Heart right ventricle (tissue), 16 donors: ENCODE results near the gene GMEB2. TPM values are rescaled to one million over a fixed set of nuclear protein-coding genes. Genes with fewer than 3 reads are reported as not detected.

Experiments
- ATAC-seq, 8 donors: fragments of 200-7000 bp; cut with Tn5 transposase; one replicate each; pipeline ENCODE4 v1.9.1; 2020; ENCODE audit warnings: mild to moderate bottlenecking in 8 of 8, moderate library complexity in 8 of 8, moderate number of reproducible peaks in 1 of 8
- DNase-seq, 2 donors: peaks; one replicate each; pipeline ENCODE4 v3.0.0-alpha.2; 2020
- H3K27ac ChIP-seq, 10 donors: fragments of 200-600 bp; sonication (generic) in 2 of 10; one replicate each; pipeline versions ENCODE4 v1.5.0 to v1.8.0; 2020 to 2022; ENCODE audit warnings: mild to moderate bottlenecking in 3 of 10
- H3K27me3 ChIP-seq, 7 donors: fragments of 200-600 bp; one replicate each; pipeline ENCODE4 v1.8.0; 2021 to 2022; ENCODE audit warnings: mild to moderate bottlenecking in 2 of 7
- H3K36me3 ChIP-seq, 9 donors: fragments of 200-600 bp; sonication (generic) in 1 of 9; one replicate each; pipeline versions ENCODE4 v1.5.0 to v1.8.0; 2020 to 2022; ENCODE audit warnings: mild to moderate bottlenecking in 2 of 9
- H3K4me1 ChIP-seq, 9 donors: fragments of 200-600 bp; sonication (generic) in 1 of 9; one replicate each; pipeline versions ENCODE4 v1.5.0 to v1.8.0; 2020 to 2022; ENCODE audit warnings: mild to moderate bottlenecking in 4 of 9
- H3K4me3 ChIP-seq, 10 donors: fragments of 200-600 bp; sonication (generic) in 2 of 10; one replicate each; pipeline versions ENCODE4 v1.5.0 to v1.8.0; 2020 to 2022; ENCODE audit warnings: mild to moderate bottlenecking in 7 of 10, moderate library complexity in 2 of 10
- H3K9me3 ChIP-seq, 11 donors: fragments of 200-600 bp in 10 of 11; sonication (generic) in 2 of 11; one replicate each; pipeline versions ENCODE4 v1.5.0 to v1.8.0; 2013 to 2022; ENCODE audit warnings: mild to moderate bottlenecking in 2 of 11, control low read depth in 1 of 11, moderate library complexity in 1 of 11
- WGBS, 2 donors: extraction: QIAGEN DNeasy Blood & Tissue Kit; methylation state at CpG; one replicate each; pipeline ENCODE4 v1.1.7; 2013; ENCODE audit warnings: inconsistent platforms in 1 of 2; 5-methylcytosine and 5-hydroxymethylcytosine counted together
- intact Hi-C, 10 donors: fragments of 100-400 bp; cut with DNase I; formaldehyde crosslinking; loops; one replicate each; pipeline versions ENCODE4 v1.11.1 to v1.14.2; 2022
- polyA plus RNA-seq, 2 donors: library from polyadenylated mRNA; stranded (reverse); fragments of 200-250 nt; gene quantifications; one replicate each; pipeline ENCODE4 v1.2.3, GENCODE V29; 2013
- total RNA-seq, 10 donors: library from RNA; stranded (reverse); fragmentation: NEBNext Ultra II Directional in 3 of 10; extraction: Animal tissue kit (Norgen Biotek cat#: 25700) in 3 of 10; gene quantifications; one replicate each; pipeline versions ENCODE4 v1.2.1 to v1.2.4, GENCODE V29; 2021 to 2023
- TF ChIP-seq, protein P1 (sequence below), 9 donors: fragments of 200-600 bp; sonication (generic) in 2 of 9; IDR thresholded peaks; one replicate each; pipeline versions ENCODE4 v1.5.0 to v1.8.0; 2021 to 2022; ENCODE audit warnings: antibody characterized with exemption in 9 of 9, mild to moderate bottlenecking in 5 of 9, moderate library complexity in 1 of 9
- donor health status: Arrhythmogenic right ventricular cardiomyopathy.
- donor health status: ischemic (EF 13 %, LVEDD 7.1; RV severe dilation, severe dysfunction).
- donor health status: healthy with polysubstance abuse.
- donor health status: DM: no; HTN: yes; CAD: no.
- donor health status: DM: no; HTN: no; CAD: no.
- donor health status: ischemic (EF 25% LVEDD 6.9; RV normal size, moderate dysfunction).
- donor health status: ischemic (EF 25% LVEDD 5.7; RV mildly dilated, moderate dysfunction).
- donor health status: healthy.
- donor health status: DM: yes; HTN: yes; CAD: no.
- donor health status: Ischemic cardiomyopathy.
- donor health status: ischemic (EF 35%, LVEDD 5.7; RV mildly dilated, moderate dysfunction).
- donor health status: nonischemic (EF 11% LVEDD 7.7; RV severe dilation, severe dysfunction).
- donor health status: DM: yes; HTN: yes; CAD: no.
- donor health status: PGD.
- donor health status: ischemic (EF 29% LVEDD 5.4; RV normal size, mild dysfunction).
- donor health status: nonischemic (EF 23%, LVEDD 6.1; RV moderate dilation, normal function).

The GMEB2 gene
- total and polyA plus RNA-seq, 12 donors = 4.9 to 8.2 (median 5.9) TPM

DNA sequence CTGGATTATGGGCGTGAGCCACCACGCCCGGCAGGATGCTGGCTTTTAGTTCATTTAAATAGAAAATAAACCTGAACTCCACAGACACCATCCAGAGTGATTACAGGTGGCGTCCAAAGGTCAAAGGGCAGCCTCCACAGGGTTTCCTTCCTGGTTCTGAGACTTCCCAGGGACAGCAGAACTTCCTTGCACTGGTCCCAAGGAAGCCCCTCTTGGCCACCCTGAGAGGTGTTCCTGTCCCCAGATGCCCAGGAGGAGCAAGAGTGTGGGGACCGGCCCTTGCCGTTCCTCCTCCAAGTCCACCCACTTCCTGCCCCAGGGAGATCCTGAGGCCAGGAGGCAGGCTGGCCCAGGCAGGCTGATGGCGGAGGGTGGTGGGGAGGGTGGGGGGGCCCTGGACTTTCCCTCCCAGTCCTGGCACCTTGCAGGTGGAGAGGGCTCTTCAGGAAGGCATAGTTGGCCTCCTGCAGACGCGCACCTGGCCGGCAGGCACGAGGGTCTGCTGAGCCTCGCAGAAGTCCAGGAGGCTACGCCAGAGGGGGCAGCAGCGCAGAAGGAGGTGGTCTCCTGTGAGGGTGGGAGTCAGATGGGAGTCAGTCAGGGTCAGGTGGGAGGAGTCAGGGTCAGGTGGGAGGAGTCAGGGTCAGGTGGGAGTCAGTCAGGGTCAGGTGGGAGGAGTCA lies 68.0 kb downstream of the GMEB2 start:
- Histone ChIP-seq H3K4me1 (peaks cover 0 to 11% (median 6%) of the 10 kb centered on the region in 9 donors), H3K27me3 (peaks cover 0 to 10% (median 0%) of the 10 kb centered on the region in 7 donors), H3K9me3 (no peaks in the 10 kb centered on the region), H3K4me3 (no peak overlapping the region), H3K36me3 (peaks cover 6 to 61% (median 41%) of the 10 kb centered on the region in 9 donors), H3K27ac (no peak overlapping the region)
- no peak for DNase-seq
- 94 to 96% methylated on average over 14 of the region's 14 CpGs for WGBS, 2 donors
- TF ChIP-seq, protein P1, sequence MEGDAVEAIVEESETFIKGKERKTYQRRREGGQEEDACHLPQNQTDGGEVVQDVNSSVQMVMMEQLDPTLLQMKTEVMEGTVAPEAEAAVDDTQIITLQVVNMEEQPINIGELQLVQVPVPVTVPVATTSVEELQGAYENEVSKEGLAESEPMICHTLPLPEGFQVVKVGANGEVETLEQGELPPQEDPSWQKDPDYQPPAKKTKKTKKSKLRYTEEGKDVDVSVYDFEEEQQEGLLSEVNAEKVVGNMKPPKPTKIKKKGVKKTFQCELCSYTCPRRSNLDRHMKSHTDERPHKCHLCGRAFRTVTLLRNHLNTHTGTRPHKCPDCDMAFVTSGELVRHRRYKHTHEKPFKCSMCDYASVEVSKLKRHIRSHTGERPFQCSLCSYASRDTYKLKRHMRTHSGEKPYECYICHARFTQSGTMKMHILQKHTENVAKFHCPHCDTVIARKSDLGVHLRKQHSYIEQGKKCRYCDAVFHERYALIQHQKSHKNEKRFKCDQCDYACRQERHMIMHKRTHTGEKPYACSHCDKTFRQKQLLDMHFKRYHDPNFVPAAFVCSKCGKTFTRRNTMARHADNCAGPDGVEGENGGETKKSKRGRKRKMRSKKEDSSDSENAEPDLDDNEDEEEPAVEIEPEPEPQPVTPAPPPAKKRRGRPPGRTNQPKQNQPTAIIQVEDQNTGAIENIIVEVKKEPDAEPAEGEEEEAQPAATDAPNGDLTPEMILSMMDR (IDR thresholded peaks at IDR 0.05) = no peak
- ATAC-seq = no peak
- intact Hi-C loops = no loop called here

DNA sequence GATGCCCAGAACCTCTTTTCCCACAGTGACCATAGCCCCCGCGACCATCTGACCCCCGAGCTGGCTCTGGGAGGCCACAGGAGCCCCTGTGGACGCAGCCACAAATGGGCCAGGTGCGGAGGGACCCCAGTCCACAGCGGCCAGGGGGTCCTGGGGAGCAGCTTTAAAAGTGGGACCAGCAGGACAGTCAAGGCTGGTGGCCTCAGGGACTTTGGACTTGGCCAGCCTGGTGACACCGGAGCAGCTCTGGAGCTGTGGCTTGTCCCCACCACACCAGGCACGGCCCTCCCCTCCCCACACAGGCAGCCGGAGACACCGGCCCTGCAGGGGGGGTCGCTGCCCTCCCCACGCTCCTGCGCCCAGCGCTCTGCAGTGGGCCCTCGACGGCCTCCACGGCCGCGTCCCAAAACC lies 69.4 kb downstream of the GMEB2 start:
- peaks cover 0 to 17% (median 10%) of the 10 kb centered on the region in 9 donors for H3K4me1 ChIP-seq
- H3K36me3 ChIP-seq = peaks cover 3 to 47% (median 27%) of the 10 kb centered on the region in 9 donors
- H3K9me3 ChIP-seq = no peaks in the 10 kb centered on the region
- 93 to 94% methylated on average over 18 to 19 of the region's 19 CpGs for WGBS, 2 donors
- intact Hi-C loops = no loop called here
- ATAC-seq (no peak), DNase-seq (no peak)
- H3K27me3 ChIP-seq = peaks cover 0 to 22% (median 0%) of the 10 kb centered on the region in 7 donors
- no peak overlapping the region for H3K4me3 ChIP-seq
- TF ChIP-seq, protein P1 (IDR thresholded peaks at IDR 0.05) = no peak
- no peak overlapping the region for H3K27ac ChIP-seq

DNA sequence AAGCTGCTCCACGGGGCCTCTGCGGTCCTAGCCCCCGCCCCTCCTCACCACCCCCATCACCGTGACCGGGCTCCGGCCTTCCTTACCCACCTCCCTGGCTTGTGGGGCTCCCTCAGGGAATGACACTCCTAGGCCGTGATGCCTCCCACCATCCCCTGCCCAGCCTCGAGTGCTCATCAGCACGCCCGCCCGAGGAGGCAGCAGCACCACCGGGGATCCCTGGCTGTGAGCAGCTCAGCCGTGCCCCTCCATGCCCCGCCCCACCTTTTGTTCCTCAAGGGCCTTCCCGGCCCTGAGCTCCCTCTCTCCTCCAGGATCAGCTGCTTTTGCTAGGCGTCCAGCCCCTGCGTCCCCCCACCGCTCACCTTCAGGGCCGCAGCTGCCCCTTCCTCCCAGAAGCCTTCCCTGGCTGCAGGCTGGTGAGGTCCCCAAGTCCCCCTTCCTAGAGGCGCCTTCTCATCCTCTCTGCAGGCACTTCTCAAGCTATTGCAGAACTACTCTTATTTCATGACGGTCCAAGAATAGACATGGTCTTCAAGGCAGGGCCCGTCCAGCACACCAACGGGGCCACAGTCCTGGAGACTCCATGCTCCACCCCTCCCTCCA lies 69.9 kb downstream of the GMEB2 start:
- Histone ChIP-seq H3K27me3 (peaks cover 0 to 27% (median 0%) of the 10 kb centered on the region in 7 donors), H3K36me3 (peaks cover 3 to 42% (median 22%) of the 10 kb centered on the region in 9 donors), H3K4me3 (no peak overlapping the region), H3K9me3 (no peaks in the 10 kb centered on the region), H3K27ac (no peak overlapping the region), H3K4me1 (peaks cover 0 to 19% (median 10%) of the 10 kb centered on the region in 9 donors)
- DNase-seq = no peak
- TF ChIP-seq, protein P1 (IDR thresholded peaks at IDR 0.05) = no peak
- WGBS, 2 donors = 70 to 73% methylated on average over 23 of the region's 23 CpGs
- ATAC-seq = no peak
- intact Hi-C loops = no loop called here

DNA sequence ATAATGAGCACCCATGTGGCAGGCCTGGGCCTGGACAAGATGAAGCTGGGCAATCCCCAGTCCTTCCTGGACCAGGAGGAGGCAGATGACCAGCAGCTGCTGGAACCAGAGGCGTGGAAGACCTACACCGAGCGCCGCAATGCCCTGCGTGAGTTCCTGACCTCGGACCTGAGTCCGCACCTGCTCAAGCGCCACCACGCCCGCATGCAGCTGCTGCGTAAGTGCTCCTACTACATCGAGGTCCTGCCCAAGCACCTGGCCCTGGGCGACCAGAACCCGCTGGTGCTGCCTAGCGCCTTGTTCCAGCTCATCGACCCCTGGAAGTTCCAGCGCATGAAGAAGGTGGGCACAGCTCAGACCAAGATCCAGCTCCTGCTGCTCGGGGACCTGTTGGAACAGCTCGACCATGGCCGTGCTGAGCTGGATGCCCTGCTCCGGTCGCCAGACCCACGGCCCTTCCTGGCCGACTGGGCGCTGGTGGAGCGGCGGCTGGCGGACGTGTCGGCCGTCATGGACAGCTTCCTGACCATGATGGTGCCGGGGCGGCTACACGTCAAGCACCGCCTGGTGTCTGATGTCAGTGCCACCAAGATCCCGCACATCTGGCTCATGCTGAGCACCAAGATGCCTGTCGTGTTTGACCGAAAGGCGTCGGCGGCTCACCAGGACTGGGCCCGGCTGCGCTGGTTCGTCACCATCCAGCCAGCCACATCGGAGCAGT lies 71.1 kb downstream of the GMEB2 start:
- TF ChIP-seq, protein P1 (IDR thresholded peaks at IDR 0.05) = no peak
- ATAC-seq = no peak
- Histone ChIP-seq H3K4me3 (no peak overlapping the region), H3K36me3 (peaks cover 3 to 30% (median 11%) of the 10 kb centered on the region in 9 donors), H3K27me3 (peaks cover 0 to 37% (median 0%) of the 10 kb centered on the region in 7 donors), H3K4me1 (peaks cover 0 to 19% (median 10%) of the 10 kb centered on the region in 9 donors), H3K27ac (no peak overlapping the region), H3K9me3 (no peaks in the 10 kb centered on the region)
- intact Hi-C loops = no loop called here
- no peak for DNase-seq
- 95 to 96% methylated on average over 45 of the region's 45 CpGs for WGBS, 2 donors
